HG03432 (cell line): Measurements from ENCODE around the gene ARID3A.
"Not testable (repeated sequence)": the region's sequence is repeated elsewhere in the genome, so short reads cannot be mapped to it uniquely, and the experiment has no call there.

Source experiments
- ATAC-seq: cut with Tn5 transposase; IDR thresholded peaks from one replicate; pipeline ENCODE4 v1.9.1; 2021; ENCODE audit warnings: mild to moderate bottlenecking, moderate library complexity; ENCODE audit not compliant: unreplicated experiment

ARID3A gene

GRCh38 chr19:1014161-1015060 is 88.6 kb downstream of the ARID3A start:
- no peak for ATAC-seq

- ATAC-seq, result no peak
Observed at GRCh38 chr19:1015061-1015781, 89.4 kb downstream of the ARID3A start.

GRCh38 chr19:1015782-1016646 is 90.2 kb downstream of the ARID3A start:
- no peak for ATAC-seq

- no peak for ATAC-seq
Observed at GRCh38 chr19:1016647-1017114, 90.8 kb downstream of the ARID3A start.

- ATAC-seq, result no peak
Observed at GRCh38 chr19:1017115-1017905, 91.5 kb downstream of the ARID3A start.

- ATAC-seq, result no peak
Observed at GRCh38 chr19:1017906-1018305, 92.1 kb downstream of the ARID3A start.

GRCh38 chr19:1018393-1018792 is 92.6 kb downstream of the ARID3A start:
- ATAC-seq, result no peak

- ATAC-seq, result no peak
Observed at GRCh38 chr19:1018932-1019615, 93.2 kb downstream of the ARID3A start.

- ATAC-seq, result no peak
Observed at GRCh38 chr19:1019616-1019961, 93.8 kb downstream of the ARID3A start.

GRCh38 chr19:1019980-1020867 is 94.4 kb downstream of the ARID3A start:
- ATAC-seq, result no peak

GRCh38 chr19:1020868-1021425 is 95.1 kb downstream of the ARID3A start, which contains the start of gene TMEM259:
Gene TMEM259, minus strand, starts transcription at chr19:1021123. Its CDS starts 127 bp downstream, at chr19:1020996.
- ATAC-seq, result peak; percentile 79

- not testable (repeated sequence) for ATAC-seq
Observed at GRCh38 chr19:1023883-1024188, 98.0 kb downstream of the ARID3A start.

GRCh38 chr19:1025080-1025479 is 99.2 kb downstream of the ARID3A start:
- not testable (repeated sequence) for ATAC-seq
